Mesendoderm (in vitro differentiated cells): Measurements from ENCODE around the gene HOXB8.

ENCODE experiments used
- DNase-seq: peaks from one replicate; pipeline ENCODE4 v3.0.0; 2013
- H2AK5ac ChIP-seq: 2 replicates; pipeline ENCODE4 v1.6.1; 2013; ENCODE audit warnings: low read length, inconsistent platforms
- H2BK120ac ChIP-seq: 2 replicates; pipeline ENCODE4 v1.6.1; 2013; ENCODE audit warnings: low read depth, mild to moderate bottlenecking, low read length, moderate library complexity, mixed read lengths
- H2BK15ac ChIP-seq: replicated peaks from 2 replicates; pipeline ENCODE4 v1.6.1; 2013; ENCODE audit warnings: low read depth, mild to moderate bottlenecking, moderate library complexity
- H2BK5ac ChIP-seq: 2 replicates; pipeline ENCODE4 v1.6.1; 2013; ENCODE audit warnings: low read length, inconsistent platforms
- H3K18ac ChIP-seq: 2 replicates; pipeline ENCODE4 v1.6.1; 2013; ENCODE audit warnings: mild to moderate bottlenecking, low read length, mixed read lengths
- H3K23ac ChIP-seq: one replicate; pipeline ENCODE4 v1.6.1; 2013; ENCODE audit warnings: low read length
- H3K27ac ChIP-seq: 2 replicates; pipeline ENCODE4 v1.5.1; 2013; ENCODE audit warnings: low read depth, mild to moderate bottlenecking, inconsistent platforms, low read length, moderate library complexity
- H3K27me3 ChIP-seq: 2 replicates; pipeline ENCODE4 v1.6.1; 2013; ENCODE audit warnings: low read length, control low read depth, mild to moderate bottlenecking, inconsistent platforms; ENCODE audit not compliant: insufficient read depth, poor library complexity
- H3K36me3 ChIP-seq: 2 replicates; pipeline ENCODE4 v1.6.1; 2013; ENCODE audit warnings: low read length, inconsistent platforms; ENCODE audit not compliant: control insufficient read depth, insufficient read depth
- H3K4ac ChIP-seq: one replicate; pipeline ENCODE4 v1.6.1; 2013; ENCODE audit warnings: low read depth, mild to moderate bottlenecking, low read length, moderate library complexity
- H3K4me1 ChIP-seq: 2 replicates; pipeline ENCODE4 v1.6.1; 2013; ENCODE audit warnings: low read depth, low read length, inconsistent platforms; ENCODE audit not compliant: control insufficient read depth
- H3K4me2 ChIP-seq: 2 replicates; pipeline ENCODE4 v1.6.1; 2013; ENCODE audit warnings: low read length
- H3K4me3 ChIP-seq: 2 replicates; pipeline ENCODE4 v1.5.1; 2013; ENCODE audit warnings: mild to moderate bottlenecking, low read length
- H3K56ac ChIP-seq: one replicate; pipeline ENCODE4 v1.6.1; 2013; ENCODE audit warnings: low read length
- H3K79me1 ChIP-seq: 2 replicates; pipeline ENCODE4 v1.6.1; 2013; ENCODE audit warnings: low read length, inconsistent platforms
- H3K79me2 ChIP-seq: 2 replicates; pipeline ENCODE4 v1.6.1; 2013; ENCODE audit warnings: mild to moderate bottlenecking, low read length; ENCODE audit not compliant: control insufficient read depth, insufficient read depth
- H3K9ac ChIP-seq: 2 replicates; pipeline ENCODE4 v1.6.1; 2013; ENCODE audit warnings: low read length, inconsistent platforms
- H4K5ac ChIP-seq: one replicate; pipeline ENCODE4 v1.6.1; 2013; ENCODE audit warnings: low read length
- H4K8ac ChIP-seq: one replicate; pipeline ENCODE4 v1.6.1; 2013; ENCODE audit warnings: low read depth, mild to moderate bottlenecking, control low read depth, low read length, moderate library complexity
- WGBS: extraction: QIAGEN DNeasy Blood & Tissue Kit; methylation state at CpG from one replicate; pipeline ENCODE4 v1.1.7; 2013; ENCODE audit warnings: low lambda C conversion rate, missing lambda C conversion rate; ENCODE audit not compliant: insufficient coverage; ENCODE audit errors: extremely low coverage; 5-methylcytosine and 5-hydroxymethylcytosine counted together

Gene HOXB8

DNA sequence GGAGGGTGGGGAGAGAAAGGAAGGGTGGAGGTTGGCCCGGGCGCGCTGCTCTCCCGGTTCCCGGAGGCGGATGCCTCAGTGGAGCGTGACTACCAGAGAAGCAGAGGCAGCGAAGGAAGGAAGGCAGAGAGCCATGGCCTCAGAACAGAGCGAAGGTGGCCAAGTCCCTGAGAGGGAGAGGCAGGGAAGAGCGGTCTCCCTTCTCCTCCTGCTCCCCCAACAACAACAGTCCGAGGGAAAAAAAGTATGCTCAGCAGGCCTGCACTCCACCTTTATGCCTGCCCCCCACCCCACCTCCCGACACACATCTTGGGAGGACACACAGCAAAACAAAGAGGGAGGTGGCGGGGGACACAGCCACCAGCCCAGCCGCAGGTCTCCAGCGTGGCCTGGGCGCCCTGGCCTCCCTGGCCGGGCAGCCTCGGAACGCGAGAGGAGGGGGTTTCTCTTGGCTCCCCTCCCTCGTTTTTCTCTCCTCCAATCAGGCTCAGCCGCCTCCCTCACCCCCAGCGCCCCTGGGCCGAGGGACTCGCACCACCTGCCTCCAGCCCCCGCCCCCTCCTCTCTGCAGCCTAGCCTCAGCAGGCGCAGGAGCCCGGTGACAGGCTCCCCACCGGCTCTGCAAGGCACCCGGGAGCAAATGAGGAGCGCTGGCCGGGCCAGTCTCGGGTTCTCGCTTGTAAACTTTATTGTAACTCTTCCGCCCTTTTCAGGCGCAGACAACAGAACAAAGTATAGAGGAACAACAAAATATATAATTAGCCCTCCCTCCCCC, 3.2 kb downstream of the HOXB8 start:
- Histone ChIP-seq H3K4me3 (no peak overlapping the region), H2BK120ac (no peak overlapping the region), H4K8ac (no peak overlapping the region), H3K36me3 (no peaks in the 10 kb centered on the region), H2BK15ac (no peak overlapping the region), H3K56ac (no peak overlapping the region), H3K27me3 (peaks cover 87% of the 10 kb centered on the region), H4K5ac (no peak overlapping the region), H3K9ac (no peak overlapping the region), H3K79me2 (no peaks in the 10 kb centered on the region), H3K23ac (no peak overlapping the region), H2AK5ac (no peak overlapping the region), H3K79me1 (no peaks in the 10 kb centered on the region), H3K18ac (no peak overlapping the region), H3K27ac (no peak overlapping the region), H3K4me1 (no peaks in the 10 kb centered on the region), H3K4ac (no peak overlapping the region), H3K4me2 (no peak overlapping the region), H2BK5ac (no peak overlapping the region)
- DNase-seq = no peak
- WGBS = no CpG with 5 or more reads among the region's 36 CpGs

DNA sequence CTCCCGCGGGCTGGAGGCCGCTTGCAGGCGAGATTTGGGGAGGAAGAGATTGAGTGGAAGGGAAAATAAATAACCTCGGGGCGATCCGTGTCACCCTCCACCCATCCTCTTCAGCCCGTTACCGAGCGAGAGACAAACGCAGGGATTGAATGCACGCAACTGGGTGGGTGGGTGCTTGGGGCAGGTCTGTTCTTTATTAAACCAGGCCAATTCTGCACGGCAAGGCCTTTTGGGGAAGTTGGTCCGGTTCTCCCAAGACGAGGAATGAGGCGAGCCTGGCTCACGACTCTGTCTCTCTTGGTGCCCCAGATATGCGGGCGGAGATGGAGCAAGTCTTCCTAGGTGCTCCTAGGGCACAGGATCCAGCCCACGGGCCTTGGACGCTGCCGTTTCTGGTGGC, 3.9 kb downstream of the HOXB8 start:
- no peak overlapping the region for H4K8ac ChIP-seq
- DNase-seq = no peak
- no peak overlapping the region for H3K4ac ChIP-seq
- peaks cover 87% of the 10 kb centered on the region for H3K27me3 ChIP-seq
- H3K36me3 ChIP-seq = no peaks in the 10 kb centered on the region
- no peaks in the 10 kb centered on the region for H3K79me2 ChIP-seq
- H3K18ac ChIP-seq = no peak overlapping the region
- H2BK15ac ChIP-seq = no peak overlapping the region
- no CpG with 5 or more reads among the region's 22 CpGs for WGBS
- no peak overlapping the region for H3K4me3 ChIP-seq
- no peak overlapping the region for H2BK120ac ChIP-seq
- H3K79me1 ChIP-seq = no peaks in the 10 kb centered on the region
- no peak overlapping the region for H3K56ac ChIP-seq
- no peak overlapping the region for H3K27ac ChIP-seq
- H4K5ac ChIP-seq = no peak overlapping the region
- no peaks in the 10 kb centered on the region for H3K4me1 ChIP-seq
- no peak overlapping the region for H2AK5ac ChIP-seq
- no peak overlapping the region for H3K23ac ChIP-seq
- H2BK5ac ChIP-seq = no peak overlapping the region
- H3K4me2 ChIP-seq = peak overlapping the region; percentile 52
- no peak overlapping the region for H3K9ac ChIP-seq

GRCh38 chr17:48610282-48611211, 4.5 kb downstream of the HOXB8 start, which contains the start of gene HOXB7:
TSS of gene HOXB7 (minus strand) at chr17:48611017. CDS start at chr17:48610918, 99 bp downstream.
- WGBS = no CpG with 5 or more reads among the region's 79 CpGs
- H3K36me3 ChIP-seq = no peaks in the 10 kb centered on the region
- no peak within 1 kb of the TSS for H3K23ac ChIP-seq
- no peak within 1 kb of the TSS for H3K4me3 ChIP-seq
- no peaks in the 10 kb centered on the region for H3K79me2 ChIP-seq
- H2AK5ac ChIP-seq = no peak within 1 kb of the TSS
- no peak within 1 kb of the TSS for H2BK120ac ChIP-seq
- DNase-seq = no peak
- no peak within 1 kb of the TSS for H3K4ac ChIP-seq
- peak within 1 kb of the TSS; percentile 67 for H3K56ac ChIP-seq
- H3K9ac ChIP-seq = peak within 1 kb of the TSS; percentile 29
- H2BK15ac ChIP-seq = no peak within 1 kb of the TSS
- no peak within 1 kb of the TSS for H4K5ac ChIP-seq
- no peaks in the 10 kb centered on the region for H3K79me1 ChIP-seq
- peaks cover 86% of the 10 kb centered on the region for H3K27me3 ChIP-seq
- no peak within 1 kb of the TSS for H2BK5ac ChIP-seq
- H3K27ac ChIP-seq = no peak within 1 kb of the TSS
- no peaks in the 10 kb centered on the region for H3K4me1 ChIP-seq
- peak within 1 kb of the TSS; percentile 52 for H3K4me2 ChIP-seq
- H3K18ac ChIP-seq = no peak within 1 kb of the TSS
- no peak within 1 kb of the TSS for H4K8ac ChIP-seq

GRCh38 chr17:48609759-48610281, 5.3 kb downstream of the HOXB8 start:
- no peaks in the 10 kb centered on the region for H3K36me3 ChIP-seq
- no peak overlapping the region for H2AK5ac ChIP-seq
- H3K79me2 ChIP-seq = no peaks in the 10 kb centered on the region
- no peak overlapping the region for H3K23ac ChIP-seq
- H2BK15ac ChIP-seq = no peak overlapping the region
- H3K4me2 ChIP-seq = no peak overlapping the region
- H3K9ac ChIP-seq = no peak overlapping the region
- H3K4me1 ChIP-seq = no peaks in the 10 kb centered on the region
- H3K56ac ChIP-seq = peak overlapping the region; percentile 67
- no peak for DNase-seq
- WGBS = no CpG with 5 or more reads among the region's 15 CpGs
- no peak overlapping the region for H4K5ac ChIP-seq
- no peak overlapping the region for H3K27ac ChIP-seq
- H3K79me1 ChIP-seq = no peaks in the 10 kb centered on the region
- no peak overlapping the region for H2BK120ac ChIP-seq
- H3K18ac ChIP-seq = no peak overlapping the region
- H4K8ac ChIP-seq = no peak overlapping the region
- peaks cover 87% of the 10 kb centered on the region for H3K27me3 ChIP-seq
- H3K4me3 ChIP-seq = no peak overlapping the region
- no peak overlapping the region for H3K4ac ChIP-seq
- no peak overlapping the region for H2BK5ac ChIP-seq

- peaks cover 89% of the 10 kb centered on the region for H3K27me3 ChIP-seq
- DNase-seq = no peak
- no peak overlapping the region for H2AK5ac ChIP-seq
- no peak overlapping the region for H2BK120ac ChIP-seq
- no peaks in the 10 kb centered on the region for H3K36me3 ChIP-seq
- H3K9ac ChIP-seq = no peak overlapping the region
- no peak overlapping the region for H3K56ac ChIP-seq
- no peak overlapping the region for H3K18ac ChIP-seq
- no peak overlapping the region for H3K4me2 ChIP-seq
- H3K79me2 ChIP-seq = no peaks in the 10 kb centered on the region
- no peak overlapping the region for H3K23ac ChIP-seq
- H2BK5ac ChIP-seq = no peak overlapping the region
- H3K4ac ChIP-seq = no peak overlapping the region
- no peak overlapping the region for H4K8ac ChIP-seq
- no peak overlapping the region for H3K4me3 ChIP-seq
- no peaks in the 10 kb centered on the region for H3K4me1 ChIP-seq
- H4K5ac ChIP-seq = no peak overlapping the region
- no peaks in the 10 kb centered on the region for H3K79me1 ChIP-seq
- no peak overlapping the region for H3K27ac ChIP-seq
- H2BK15ac ChIP-seq = no peak overlapping the region
Measured at GRCh38 chr17:48609033-48609432, 6.1 kb downstream of the HOXB8 start.
